Activated T-cell treated with anti-CD3 and anti-CD28 coated beads for 1 hour (primary cell): ENCODE measurements around the gene ZNF354C.

ENCODE experiments used
- DNase-seq: peaks from one replicate; pipeline ENCODE4 v3.0.0-alpha.2; 2020; ENCODE audit warnings: low read depth

The ZNF354C gene

GRCh38 chr5:179127136-179128040, 67.2 kb downstream of the ZNF354C start:
- DNase-seq: no peak

DNA sequence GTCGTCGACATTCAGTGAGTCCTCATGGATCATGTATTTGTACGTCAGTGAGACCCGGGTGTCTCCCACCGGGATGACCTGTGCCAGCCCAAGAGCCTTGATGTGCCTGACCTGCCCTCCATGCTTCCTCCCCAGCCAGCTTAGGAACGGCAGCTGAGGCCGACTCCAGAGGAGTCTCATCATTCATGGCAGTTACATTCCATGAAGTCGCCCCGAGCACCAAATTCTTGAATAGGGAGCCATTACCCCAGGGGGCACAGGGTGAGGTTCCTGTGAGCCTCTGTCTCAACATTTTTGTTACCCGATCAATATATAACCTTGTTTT, 67.8 kb downstream of the ZNF354C start:
- DNase-seq: no peak

- no peak for DNase-seq
Measured at GRCh38 chr5:179128976-179129375, 68.8 kb downstream of the ZNF354C start.

- DNase-seq: no peak
Measured at GRCh38 chr5:179129607-179130071, 69.5 kb downstream of the ZNF354C start.

- no peak for DNase-seq
Measured at GRCh38 chr5:179130101-179130681, 70.0 kb downstream of the ZNF354C start.

GRCh38 chr5:179131321-179131835, 71.2 kb downstream of the ZNF354C start:
- no peak for DNase-seq

DNA sequence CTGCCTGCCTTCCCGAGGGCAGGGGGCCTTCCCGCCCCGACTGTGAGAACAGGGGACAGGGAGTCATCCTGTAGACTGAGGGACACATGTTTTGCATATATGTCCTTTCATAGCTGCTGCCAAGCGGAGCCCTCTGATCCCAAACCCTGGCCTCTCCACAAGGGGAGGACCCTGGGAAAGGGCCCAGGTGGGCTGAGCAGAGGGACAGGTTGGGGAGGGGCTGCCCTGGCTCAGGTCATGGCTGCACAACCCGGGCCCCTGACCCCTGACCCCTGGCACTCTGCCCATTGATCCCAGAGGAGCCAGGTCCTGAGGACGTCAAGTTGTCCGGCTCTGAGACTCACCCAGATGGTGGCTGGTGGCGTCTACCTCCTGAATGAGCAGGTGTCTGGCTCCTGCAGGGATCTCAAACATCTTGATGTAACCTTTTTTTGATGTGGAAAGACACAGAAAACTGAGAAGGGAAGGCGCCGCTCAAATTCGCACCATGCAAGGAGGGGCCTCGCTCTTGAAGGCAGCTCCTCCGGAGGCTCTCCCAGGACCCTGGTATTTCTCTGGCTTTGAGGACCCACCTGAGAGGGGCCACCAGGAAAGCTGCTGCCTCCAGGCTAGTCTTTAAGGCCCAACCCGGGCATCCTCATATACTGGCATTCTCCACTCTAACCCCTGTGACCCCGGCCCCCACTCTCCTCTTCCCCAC, 71.9 kb downstream of the ZNF354C start:
- no peak for DNase-seq

- DNase-seq: no peak
Measured at GRCh38 chr5:179132586-179133355, 72.6 kb downstream of the ZNF354C start.
